ENCODE measurements around the gene SNAP47. TPM values are rescaled to one million over a fixed set of nuclear protein-coding genes. Genes with fewer than 3 reads are reported as not detected.

The SNAP47 gene
- total RNA-seq, 4 donors from 2014 or later = 25.2 to 41.9 (median 34.7) TPM

- peak overlapping the region; percentile 97 for H3K4me3 ChIP-seq (ENCODE audit: low read depth, poor library complexity, severe bottlenecking)
- intact Hi-C loops (cut with DNase I; ENCODE audit: low total_unique reads) = no loop called here
- no peak for TF ChIP-seq POLR2A (IDR thresholded peaks at IDR 0.05)
- no peak for TF ChIP-seq CTCF (IDR thresholded peaks at IDR 0.05)
- no peak for DNase-seq (ENCODE audit: low spot score in 2 of 2)
- 1 to 3% methylated on average over 10 of the region's 10 CpGs for WGBS, 2 donors
These were observed 734 bp upstream of the SNAP47 start for GRCh38 chr1:227734546-227734855.

- no peak for DNase-seq (ENCODE audit: low spot score in 2 of 2)
- TF ChIP-seq CTCF (IDR thresholded peaks at IDR 0.05) (no peak), POLR2A (IDR thresholded peaks at IDR 0.05) (no peak)
- H3K4me3 ChIP-seq (ENCODE audit: low read depth, poor library complexity, severe bottlenecking) = peak overlapping the region; percentile 97
- 1% methylated on average over 21 to 31 of the region's 31 CpGs for WGBS, 2 donors
- intact Hi-C loops (cut with DNase I; ENCODE audit: low total_unique reads) = no loop called here
These were observed 477 bp downstream of the SNAP47 start for GRCh38 chr1:227735539-227736285.

- DNase-seq (ENCODE audit: low spot score in 2 of 2) = no peak
- TF ChIP-seq POLR2A (IDR thresholded peaks at IDR 0.05) = no peak
- TF ChIP-seq CTCF (IDR thresholded peaks at IDR 0.05) = no peak
- WGBS, 2 donors = 75 to 77% methylated on average over 11 of the region's 11 CpGs
- intact Hi-C loops (cut with DNase I; ENCODE audit: low total_unique reads) = no loop called here
- no peak overlapping the region for H3K4me3 ChIP-seq (ENCODE audit: low read depth, poor library complexity, severe bottlenecking)
These were observed 1.7 kb downstream of the SNAP47 start for GRCh38 chr1:227736814-227737432.

- WGBS, 2 donors = 82 to 90% methylated on average over 9 of the region's 9 CpGs
- no peak overlapping the region for H3K4me3 ChIP-seq (ENCODE audit: low read depth, poor library complexity, severe bottlenecking)
- intact Hi-C loops (cut with DNase I; ENCODE audit: low total_unique reads) = no loop called here
- DNase-seq (ENCODE audit: low spot score in 2 of 2) = no peak
- no peak for TF ChIP-seq CTCF (IDR thresholded peaks at IDR 0.05)
- TF ChIP-seq POLR2A (IDR thresholded peaks at IDR 0.05) = no peak
These were observed 3.6 kb downstream of the SNAP47 start for GRCh38 chr1:227738820-227739219.

GRCh38 chr1:227739636-227740035 lies 4.4 kb downstream of the SNAP47 start:
- WGBS, 2 donors = 94 to 95% methylated on average over 6 to 7 of the region's 7 CpGs
- intact Hi-C loops (cut with DNase I; ENCODE audit: low total_unique reads) = no loop called here
- no peak overlapping the region for H3K4me3 ChIP-seq (ENCODE audit: low read depth, poor library complexity, severe bottlenecking)
- TF ChIP-seq POLR2A (IDR thresholded peaks at IDR 0.05) = no peak
- TF ChIP-seq CTCF (IDR thresholded peaks at IDR 0.05) = no peak
- DNase-seq (ENCODE audit: low spot score in 2 of 2) = no peak

All from lower leg skin (tissue), 4 donors.